GM12878 (cell line): ENCODE data around the gene MYOZ1. TPM values are rescaled to one million over a fixed set of nuclear protein-coding genes. Genes with fewer than 3 reads are reported as not detected.

Experiments
- ATAC-seq: fragments of 200-7000 bp; cut with Tn5 transposase; 3 replicates; pipeline ENCODE4 v1.9.1; 2020; ENCODE audit warnings: mild to moderate bottlenecking, moderate library complexity
- BruUV-seq: library from RNA; stranded (reverse); fragments of 400-500 nt; replicated peaks from 2 replicates; lab custom pipeline; 2021; lab: Mats Ljungman, UMichigan
- CTCF ChIA-PET: fragments of 300-600 bp; sonication (Branson Sonifier 250); formaldehyde crosslinking; extraction: SDS; loops from one replicate; lab custom pipeline; 2021; ENCODE audit warnings: inconsistent platforms; lab: Yijun Ruan, JAX
- POLR2A ChIA-PET: fragments of 350-600 bp; formaldehyde crosslinking; extraction: SDS; loops from one replicate; lab custom pipeline; 2021; ENCODE audit warnings: inconsistent platforms; lab: Charles Lee
- RAD21 ChIA-PET: fragments of 300-600 bp; sonication (Branson Sonifier 250); formaldehyde crosslinking; loops from one replicate; lab custom pipeline; 2023; ENCODE audit warnings: antibody characterized with exemption; ENCODE audit not compliant: unreplicated experiment; lab: Charles Lee
- SMC1A ChIA-PET: fragments of 300-600 bp; sonication (Branson Sonifier 250); formaldehyde crosslinking; loops from one replicate; lab custom pipeline; 2023; ENCODE audit not compliant: unreplicated experiment, uncharacterized antibody; lab: Charles Lee
- DNase-seq: peaks from one replicate; pipeline ENCODE4 v3.0.0-alpha.2; 2011; ENCODE audit warnings: low read depth, low spot score
- FAIRE-seq: peaks from 3 replicates; lab custom pipeline; 2011; peaks lifted over from hg19 to GRCh38; lab: Jason Lieb, UNC
- H2AFZ ChIP-seq: 2 replicates; pipeline ENCODE4 v1.6.0; 2011; ENCODE audit warnings: low read depth, low read length, control low read depth; ENCODE audit not compliant: control insufficient read depth
- H3K27ac ChIP-seq: 2 replicates; pipeline ENCODE4 v1.5.1; 2011; ENCODE audit warnings: control low read depth; ENCODE audit not compliant: control insufficient read depth, insufficient read depth
- H3K27me3 ChIP-seq, 2 experiments: replicated peaks in 1 of 2; 2 replicates each; pipeline versions ENCODE4 v1.6.0 to v1.6.1; 2011; ENCODE audit warnings: low read length in 1 of 2; ENCODE audit not compliant: control insufficient read depth in 2 of 2, insufficient read depth in 2 of 2
- H3K36me3 ChIP-seq, 2 experiments: 2 replicates each; pipeline ENCODE4 v1.5.1; 2011; ENCODE audit warnings: low read length in 1 of 2; ENCODE audit not compliant: control insufficient read depth in 2 of 2, insufficient read depth in 2 of 2
- H3K4me1 ChIP-seq: 2 replicates; pipeline ENCODE4 v1.6.1; 2011; ENCODE audit warnings: mild to moderate bottlenecking, low read length, moderate library complexity, mixed read lengths; ENCODE audit not compliant: control insufficient read depth, insufficient read depth
- H3K4me2 ChIP-seq: 2 replicates; pipeline ENCODE4 v1.6.0; 2011; ENCODE audit warnings: control low read depth; ENCODE audit not compliant: control insufficient read depth, insufficient read depth
- H3K4me3 ChIP-seq: fragments of 200-600 bp; sonication (generic); 2 replicates; pipeline ENCODE4 v1.5.1; 2016
- H3K79me2 ChIP-seq: 2 replicates; pipeline ENCODE4 v1.6.0; 2011; ENCODE audit warnings: low read length; ENCODE audit not compliant: control insufficient read depth, insufficient read depth
- H3K9ac ChIP-seq: 2 replicates; pipeline ENCODE4 v1.8.0; 2011; ENCODE audit warnings: low read length, control low read depth, mixed read lengths; ENCODE audit not compliant: control insufficient read depth, insufficient read depth
- H3K9me3 ChIP-seq: replicated peaks from 3 replicates; pipeline ENCODE4 v1.5.1; 2011; ENCODE audit warnings: mild to moderate bottlenecking, low read length; ENCODE audit not compliant: control insufficient read depth, insufficient read depth
- H4K20me1 ChIP-seq: 2 replicates; pipeline ENCODE4 v1.6.0; 2011; ENCODE audit not compliant: control insufficient read depth, insufficient read depth
- HCFC1 ChIP-seq: fragments of 150-350 bp; IDR thresholded peaks from 2 replicates; pipeline ENCODE4 v1.6.1; 2014; ENCODE audit warnings: low read length
- IRF4 ChIP-seq: IDR thresholded peaks from 2 replicates; pipeline ENCODE4 v1.6.1; 2011; ENCODE audit warnings: low read depth, low read length
- JUND ChIP-seq: IDR thresholded peaks from 2 replicates; pipeline ENCODE4 v1.6.1; 2012; ENCODE audit warnings: low read depth, mild to moderate bottlenecking, low read length, improper control_type of control experiment, moderate library complexity
- MTA3 ChIP-seq: IDR thresholded peaks from 2 replicates; pipeline ENCODE4 v1.6.1; 2012; ENCODE audit warnings: low read length, inconsistent platforms, borderline replicate concordance
- MYC ChIP-seq: IDR thresholded peaks from 2 replicates; pipeline ENCODE4 v1.6.1; 2011; ENCODE audit warnings: mild to moderate bottlenecking, low read length, moderate library complexity, inconsistent platforms; ENCODE audit not compliant: insufficient read depth, insufficient replicate concordance, insufficient read length, severe bottlenecking
- NFIC ChIP-seq: IDR thresholded peaks from 2 replicates; pipeline ENCODE4 v1.6.1; 2012; ENCODE audit warnings: low read depth, mild to moderate bottlenecking, inconsistent platforms, low read length, moderate library complexity
- PAX8 ChIP-seq: fragments of 450-650 bp; IDR thresholded peaks from 2 replicates; pipeline ENCODE4 v1.6.1; 2017; ENCODE audit warnings: mild to moderate bottlenecking, moderate library complexity
- SMARCA5 ChIP-seq: fragments of 450-650 bp; IDR thresholded peaks from 2 replicates; pipeline ENCODE4 v1.6.1; 2017; ENCODE audit warnings: mild to moderate bottlenecking
- USF1 ChIP-seq: IDR thresholded peaks from 2 replicates; pipeline ENCODE4 v1.6.1; 2011; ENCODE audit warnings: borderline replicate concordance, low read depth, mild to moderate bottlenecking, moderate library complexity, mixed read lengths, low read length; ENCODE audit not compliant: insufficient read depth; ENCODE audit errors: extremely low read length
- ZBTB4 ChIP-seq: fragments of 450-650 bp; formaldehyde crosslinking; IDR thresholded peaks from 2 replicates; pipeline ENCODE4 v1.4.0; 2022; ENCODE audit warnings: mild to moderate bottlenecking, moderate library complexity
- WGBS: methylation state at CpG from one replicate; pipeline ENCODE4 v1.1.6; 2016; ENCODE audit warnings: low lambda C conversion rate; ENCODE audit not compliant: insufficient replicate concordance, insufficient coverage; ENCODE audit errors: missing lambda C conversion rate; 5-methylcytosine and 5-hydroxymethylcytosine counted together
- in situ Hi-C: fragments of 300-500 bp; cut with MboI; formaldehyde crosslinking; loops from 9 replicates; pipeline ENCODE4 v1.14.3; 2018; ENCODE audit warnings: mixed read lengths
- intact Hi-C: fragments of 100-400 bp; cut with micrococcal nuclease; formaldehyde crosslinking; loops from one replicate; pipeline ENCODE4 v1.14.2; 2022; ENCODE audit not compliant: unreplicated experiment
- polyA plus RNA-seq, 11 experiments: library from polyadenylated mRNA; depleted of rRNA in 4 of 11; unstranded in 6 of 11; stranded (reverse) in 5 of 11; fragments of >200 nt; fragmentation: Nextera tagmentation in 4 of 11; fragmentation: Illumina TruSeq in 1 of 11; extraction: Ambion mirVana in 4 of 11; extraction: Trizol in 1 of 11; gene quantifications; 1 replicate in 1 of 11; 2 replicates in 10 of 11; pipeline versions ENCODE4 v1.2.1 to v1.2.3, GENCODE V29; 2011 to 2016; ENCODE audit warnings: inconsistent platforms in 2 of 11, missing spikeins in 2 of 11, low read depth in 1 of 11
- total RNA-seq, 4 experiments: library from RNA; depleted of rRNA in 3 of 4; stranded (reverse); fragments of >200 nt in 3 of 4; fragmentation: Illumina TruSeq in 1 of 4; extraction: Trizol in 1 of 4; gene quantifications; 2 replicates each; pipeline versions ENCODE4 v1.2.1 to v1.2.3, GENCODE V29; 2013 to 2021
- TF ChIP-seq, protein P1 (sequence below): fragments of 450-650 bp; IDR thresholded peaks from 2 replicates; pipeline ENCODE4 v1.6.1; 2017; ENCODE audit warnings: low read depth, mild to moderate bottlenecking, moderate library complexity

MYOZ1 gene
- total and polyA plus RNA-seq, 10 of the 15 experiments (the other 5 are each of a cell fraction or from before 2014, with no cell fraction given): 0.05 to 2.0 (median 0.62) TPM

- no peak for FAIRE-seq
- intact Hi-C loops: no loop called here
Observed at GRCh38 chr10:73584737-73585136, 56.5 kb downstream of the MYOZ1 start.

GRCh38 chr10:73581918-73582317 is 59.4 kb downstream of the MYOZ1 start:
- CTCF ChIA-PET: interaction anchor here (0.6 to 1.6 kb wide), 7 partner anchors 8 to 52 kb away, joined by 3 to 7 read pairs (median 4); partner anchors contain the start of gene USP54
- no peak for FAIRE-seq
- no peak overlapping the region for H2AFZ ChIP-seq
- intact Hi-C loops (no loop called here), in situ Hi-C loops (no loop called here)
- no peaks in the 10 kb centered on the region for H3K36me3 ChIP-seq
- no peak for DNase-seq
- no peak for ATAC-seq
- 98% methylated on average over 2 of the region's 2 CpGs for WGBS
- H3K79me2 ChIP-seq: no peaks in the 10 kb centered on the region
- BruUV-seq: no TSS peak
- H4K20me1 ChIP-seq: no peaks in the 10 kb centered on the region
- no peak overlapping the region for H3K9ac ChIP-seq
- POLR2A ChIA-PET: interaction anchor here (0.6 to 1.3 kb wide), 3 partner anchors 11 to 68 kb away, joined by 3 to 4 read pairs (median 3); no protein-coding TSS in a partner anchor
- no peaks in the 10 kb centered on the region; the same call in 1 of the 2 replicates for H3K4me1 ChIP-seq
- no peaks in the 10 kb centered on the region for H3K9me3 ChIP-seq
- no peak overlapping the region for H3K4me3 ChIP-seq
- no peak overlapping the region for H3K4me2 ChIP-seq
- H3K27ac ChIP-seq: no peak overlapping the region
- RAD21 ChIA-PET: no interaction called here
- no peaks in the 10 kb centered on the region for H3K27me3 ChIP-seq
- SMC1A ChIA-PET: interaction anchor here (0.9 to 3.3 kb wide), 5 partner anchors 9 to 359 kb away, joined by 3 to 17 read pairs (median 4); partner anchors contain the start of gene USP54
- TF ChIP-seq JUND (no peak), MYC (no peak), ZBTB4 (CRISPR knock-in tag) (no peak), USF1 (no peak), PAX8 (no peak), IRF4 (no peak)

More at GRCh38 chr10:73584737-73585136, 56.5 kb downstream of the MYOZ1 start:
- ChIA-PET CTCF (interaction anchor here (1.1 kb wide), 1 partner anchor 7 kb away, joined by 3 read pairs; no protein-coding TSS in a partner anchor), SMC1A (interaction anchor here (0.9 to 1.5 kb wide), 2 partner anchors 16 to 41 kb away, joined by 3 to 4 read pairs; no protein-coding TSS in a partner anchor), POLR2A (no interaction called here), RAD21 (no interaction called here)
- peak; percentile 50; the same call in 2 of the 3 replicates for ATAC-seq
- DNase-seq: no peak
- no peak overlapping the region for H3K27ac ChIP-seq
- H3K79me2 ChIP-seq: no peaks in the 10 kb centered on the region
- 94% methylated on average over 2 of the region's 2 CpGs for WGBS
- H3K27me3 ChIP-seq: no peaks in the 10 kb centered on the region
- no peak overlapping the region for H3K4me2 ChIP-seq
- no peaks in the 10 kb centered on the region for H4K20me1 ChIP-seq
- H3K4me1 ChIP-seq: no peaks in the 10 kb centered on the region; the same call in 1 of the 2 replicates
- no peak overlapping the region for H3K4me3 ChIP-seq
- no TSS peak for BruUV-seq
- H3K9me3 ChIP-seq: no peaks in the 10 kb centered on the region
- H3K36me3 ChIP-seq: no peaks in the 10 kb centered on the region
- no peak for TF ChIP-seq NFIC
- no peak for TF ChIP-seq MTA3
- TF ChIP-seq, protein P1, sequence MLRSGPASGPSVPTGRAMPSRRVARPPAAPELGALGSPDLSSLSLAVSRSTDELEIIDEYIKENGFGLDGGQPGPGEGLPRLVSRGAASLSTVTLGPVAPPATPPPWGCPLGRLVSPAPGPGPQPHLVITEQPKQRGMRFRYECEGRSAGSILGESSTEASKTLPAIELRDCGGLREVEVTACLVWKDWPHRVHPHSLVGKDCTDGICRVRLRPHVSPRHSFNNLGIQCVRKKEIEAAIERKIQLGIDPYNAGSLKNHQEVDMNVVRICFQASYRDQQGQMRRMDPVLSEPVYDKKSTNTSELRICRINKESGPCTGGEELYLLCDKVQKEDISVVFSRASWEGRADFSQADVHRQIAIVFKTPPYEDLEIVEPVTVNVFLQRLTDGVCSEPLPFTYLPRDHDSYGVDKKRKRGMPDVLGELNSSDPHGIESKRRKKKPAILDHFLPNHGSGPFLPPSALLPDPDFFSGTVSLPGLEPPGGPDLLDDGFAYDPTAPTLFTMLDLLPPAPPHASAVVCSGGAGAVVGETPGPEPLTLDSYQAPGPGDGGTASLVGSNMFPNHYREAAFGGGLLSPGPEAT: no peak
- no peak for TF ChIP-seq HCFC1
- no peak for TF ChIP-seq SMARCA5
- no peak overlapping the region for H3K9ac ChIP-seq
- no peak overlapping the region for H2AFZ ChIP-seq
- in situ Hi-C loops: no loop called here
